ENCODE results near the gene MARCHF11.

MARCHF11 gene

DNA sequence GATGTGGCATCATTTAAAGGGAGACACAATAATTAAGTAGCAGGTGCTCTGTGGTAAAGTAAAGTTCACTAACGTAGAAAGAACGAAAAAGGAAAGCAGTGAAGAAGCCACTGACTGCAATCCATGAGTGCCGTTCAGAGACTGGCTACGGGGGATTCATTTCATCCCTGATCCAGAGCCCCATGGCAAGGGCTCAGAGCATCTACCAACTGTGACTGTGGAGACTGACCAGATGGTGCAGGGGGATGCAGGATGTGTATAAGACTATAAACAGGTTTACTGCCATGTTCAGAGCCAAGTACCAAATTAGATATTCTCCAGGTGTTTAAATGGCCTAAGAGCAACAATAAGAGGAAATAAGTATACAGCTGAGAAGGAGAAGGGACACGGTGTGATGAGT, 47.7 kb downstream of the MARCHF11 start:
- no peak for DNase-seq (ENCODE audit: low spot score)

DNA sequence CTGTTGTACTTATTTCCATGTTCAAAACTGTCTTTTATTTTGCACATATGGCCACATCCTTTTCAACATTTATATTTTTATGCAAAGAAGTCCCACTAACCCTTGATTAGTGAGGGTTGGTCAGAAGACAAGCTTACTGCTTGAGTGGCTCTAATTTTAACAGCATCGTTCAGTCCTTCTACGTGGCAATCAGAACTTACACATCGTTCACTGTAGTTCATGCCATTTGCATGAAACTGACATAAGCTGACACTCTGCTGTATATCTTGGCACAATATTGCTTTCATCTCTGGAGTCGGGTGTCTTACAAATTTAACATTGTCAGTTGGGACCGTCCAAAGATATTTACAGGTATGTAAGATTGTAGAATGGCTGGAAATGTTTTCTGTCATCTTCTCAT, 50.6 kb downstream of the MARCHF11 start:
- DNase-seq (ENCODE audit: low spot score): no peak

DNA sequence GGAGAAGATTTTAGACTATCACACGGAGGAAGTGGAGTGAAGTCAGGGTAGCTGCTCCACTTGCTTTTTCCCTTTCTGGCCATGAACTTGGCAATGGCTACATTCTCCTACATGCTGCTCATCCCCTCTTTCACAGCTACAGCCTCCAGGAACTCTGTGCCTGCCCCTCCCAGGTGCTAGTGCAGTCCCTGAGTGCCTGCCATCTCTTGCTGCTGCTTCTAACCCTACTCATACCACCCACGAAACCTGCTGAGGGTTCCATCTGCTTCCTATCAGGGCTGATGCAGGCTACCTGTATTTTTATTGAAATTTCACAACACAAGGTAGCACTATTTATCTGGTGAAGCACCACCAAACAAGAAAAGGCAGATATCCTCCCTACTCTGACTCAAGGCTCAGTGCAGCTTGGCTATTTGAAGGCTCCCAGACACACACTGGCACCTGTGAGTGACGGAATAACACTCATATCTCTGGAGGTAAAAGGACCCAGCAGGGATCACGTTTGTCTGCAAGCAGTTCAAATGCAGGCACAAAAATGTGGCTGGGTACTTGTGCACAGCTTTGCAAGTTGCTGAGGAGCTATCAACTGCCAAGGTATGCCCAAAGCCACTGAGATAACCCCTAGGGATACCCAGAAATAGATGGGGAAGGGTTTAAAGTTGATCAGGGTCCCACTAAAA, 51.6 kb downstream of the MARCHF11 start:
- DNase-seq (ENCODE audit: low spot score): no peak

DNA sequence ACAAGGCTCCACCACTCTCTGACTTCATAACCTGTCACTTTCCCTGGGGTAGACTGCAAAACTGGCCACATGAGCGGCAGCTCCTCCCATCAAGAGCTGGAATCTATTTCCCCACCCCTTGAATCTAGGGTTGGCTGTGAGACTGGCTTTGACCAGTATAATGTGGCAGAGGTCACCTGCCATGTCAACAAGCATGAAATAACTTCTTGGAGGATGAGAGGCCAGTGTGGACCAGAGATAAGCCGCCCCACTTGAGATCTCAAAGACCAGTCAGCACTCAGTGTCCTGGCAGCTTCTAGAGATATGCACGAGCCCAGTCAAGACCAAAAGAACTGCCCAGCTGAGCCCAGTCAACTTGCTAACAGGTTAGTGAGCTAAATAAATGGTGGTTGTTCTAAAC, 59.0 kb downstream of the MARCHF11 start:
- DNase-seq (ENCODE audit: low spot score): no peak

DNA sequence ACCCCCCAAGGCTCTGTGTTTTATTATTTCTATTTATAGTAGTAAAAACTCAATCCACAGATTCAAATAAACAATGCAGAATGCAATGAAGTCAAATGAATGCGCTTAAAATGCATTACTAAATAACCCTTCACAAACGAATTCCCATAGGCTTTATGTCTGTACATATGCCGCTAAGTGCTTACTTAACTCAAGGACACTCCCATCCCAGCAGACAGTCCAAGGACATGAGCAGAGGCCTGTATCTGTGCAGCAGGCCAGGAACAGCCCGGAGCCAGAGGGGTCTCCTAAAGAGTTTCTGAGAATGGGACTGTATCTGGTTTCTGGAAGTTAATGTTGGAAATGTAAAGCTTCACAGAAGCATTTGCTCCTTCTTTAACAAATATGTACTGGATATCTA, 59.8 kb downstream of the MARCHF11 start:
- no peak for DNase-seq (ENCODE audit: low spot score)

DNA sequence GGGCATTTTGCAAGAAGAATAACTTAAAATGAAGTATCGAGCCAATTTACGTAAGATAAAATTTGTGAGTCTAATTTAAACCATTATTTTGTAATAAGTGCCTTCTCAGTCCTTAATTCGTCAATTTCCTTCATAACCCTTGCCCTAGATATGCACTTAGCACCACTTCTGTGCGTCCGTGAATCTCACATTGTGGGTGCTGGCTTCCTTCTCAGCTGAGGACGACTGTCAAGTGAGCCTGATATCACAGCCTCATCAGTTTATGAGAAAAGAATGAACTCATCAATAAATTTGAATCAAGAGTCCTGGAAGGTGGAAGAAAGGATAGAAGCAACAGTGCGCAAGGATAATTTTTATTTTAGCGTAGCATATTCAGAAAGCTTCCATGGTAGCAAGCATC, 64.5 kb downstream of the MARCHF11 start:
- no peak for DNase-seq (ENCODE audit: low spot score)

DNA sequence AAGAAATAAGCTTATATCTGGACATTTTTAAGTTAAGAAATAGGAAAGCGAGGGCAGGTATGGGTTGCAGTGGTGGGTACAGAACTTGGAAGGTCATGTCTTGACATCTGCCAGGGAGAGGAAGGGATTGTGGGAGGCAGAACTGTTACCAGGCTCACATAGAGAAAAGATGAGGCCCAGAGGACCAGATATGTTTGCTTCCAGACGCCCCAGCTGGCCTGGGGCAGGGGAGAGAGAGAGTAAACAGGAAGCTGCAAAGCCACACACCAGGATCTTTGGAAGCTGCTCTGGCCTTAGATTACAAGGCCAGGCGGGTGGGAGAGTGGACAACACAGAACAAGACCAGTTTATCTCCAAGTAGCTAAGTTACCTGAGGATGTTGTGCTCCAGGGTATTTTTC, 71.2 kb downstream of the MARCHF11 start:
- DNase-seq (ENCODE audit: low spot score): no peak

DNA sequence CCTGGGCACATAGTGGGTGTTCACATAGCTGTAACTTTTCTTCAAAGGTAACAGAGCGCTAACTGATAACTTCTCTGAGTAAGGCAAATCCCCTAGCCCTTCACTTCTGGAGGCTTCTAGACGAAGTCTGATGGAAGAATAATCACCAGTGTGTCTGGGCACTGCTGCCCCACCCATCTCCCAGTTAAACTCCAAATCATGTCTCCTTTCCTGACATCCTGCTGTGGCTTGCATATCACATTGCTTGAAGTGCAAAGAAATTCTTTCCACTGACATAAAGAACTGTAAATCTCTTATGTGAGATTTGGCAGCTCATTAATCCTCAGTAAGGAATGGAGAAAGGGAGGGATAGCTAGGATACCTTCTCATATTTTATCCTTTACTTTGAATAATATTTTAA, 74.6 kb downstream of the MARCHF11 start:
- no peak for DNase-seq (ENCODE audit: low spot score)

DNA sequence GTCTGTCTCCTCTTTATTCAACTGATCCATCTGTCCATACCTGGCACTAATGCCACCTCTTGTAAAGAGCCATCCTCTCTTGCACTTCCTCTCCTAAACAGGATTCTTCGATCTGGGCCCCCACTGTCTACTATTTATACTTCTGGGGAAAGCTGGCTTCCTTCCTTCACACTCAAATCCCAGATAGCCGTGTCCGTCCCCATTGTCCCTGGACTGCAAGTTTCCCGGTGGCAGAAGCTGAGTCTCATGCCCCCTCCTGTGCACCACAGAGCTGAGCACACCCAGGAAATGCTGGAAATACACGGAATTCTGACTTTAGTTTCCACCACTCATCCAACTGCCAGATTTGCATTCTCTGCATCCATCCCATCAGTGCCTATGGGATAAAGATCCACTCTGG, 84.0 kb downstream of the MARCHF11 start:
- no peak for DNase-seq (ENCODE audit: low spot score)

DNA sequence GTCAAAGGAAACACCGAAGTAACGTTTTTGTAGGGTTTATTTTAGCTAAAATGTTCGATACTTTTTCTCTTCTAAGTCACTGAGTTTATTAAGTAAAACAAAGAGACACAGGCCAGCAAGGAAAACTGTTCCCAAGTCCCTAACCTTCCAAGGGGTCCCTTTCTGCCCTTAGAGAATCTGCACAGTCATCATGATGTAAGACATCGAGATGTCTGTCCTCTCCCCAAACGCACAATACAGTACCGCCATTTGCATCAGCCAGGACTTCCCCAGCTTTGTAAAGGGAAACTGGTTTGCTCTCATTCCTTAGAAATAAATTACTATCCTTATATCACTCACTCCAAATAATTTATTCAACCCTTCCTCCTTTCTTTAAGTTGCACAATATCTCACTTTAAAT, 89.3 kb downstream of the MARCHF11 start:
- DNase-seq (ENCODE audit: low spot score): no peak

DNA sequence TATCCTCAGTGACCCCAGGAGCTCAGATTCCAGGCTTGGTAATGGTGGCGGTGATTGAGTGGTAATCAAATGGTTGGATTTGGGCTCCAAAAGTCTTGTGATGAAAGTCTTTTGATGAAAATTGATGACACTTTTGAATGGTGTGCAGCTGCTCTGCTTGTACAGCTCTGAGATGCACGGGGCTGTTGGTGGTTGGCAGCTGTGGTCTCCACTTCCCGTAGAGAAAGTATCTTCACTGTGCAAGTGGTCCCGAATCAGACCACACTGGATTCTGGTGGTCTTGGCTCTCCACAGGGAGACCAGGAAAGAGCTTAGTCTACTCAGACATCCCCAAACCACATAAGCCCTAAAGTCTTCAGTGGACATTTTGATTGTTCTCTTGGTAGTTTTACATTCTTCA, 96.6 kb downstream of the MARCHF11 start:
- DNase-seq (ENCODE audit: low spot score): no peak

DNA sequence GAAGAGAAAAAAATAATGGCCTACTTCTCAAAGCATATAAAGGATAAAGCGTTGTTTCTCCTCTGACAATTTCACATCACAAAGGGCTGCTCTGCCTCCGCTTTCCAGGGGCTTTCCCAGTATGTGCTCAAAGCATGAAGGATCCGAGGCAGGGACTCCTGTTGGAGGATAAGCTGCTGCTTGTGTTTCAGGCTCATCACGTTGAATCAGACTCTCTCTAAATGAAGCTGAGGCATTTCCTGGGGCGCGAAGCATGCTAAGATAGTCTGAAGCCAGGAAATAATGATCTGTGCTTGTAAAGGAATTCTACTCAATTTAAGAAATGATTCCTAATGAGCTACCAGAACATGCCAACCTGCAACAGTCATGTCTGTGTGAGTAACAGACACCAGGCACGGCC, 97.5 kb downstream of the MARCHF11 start:
- DNase-seq (ENCODE audit: low spot score): no peak

DNA sequence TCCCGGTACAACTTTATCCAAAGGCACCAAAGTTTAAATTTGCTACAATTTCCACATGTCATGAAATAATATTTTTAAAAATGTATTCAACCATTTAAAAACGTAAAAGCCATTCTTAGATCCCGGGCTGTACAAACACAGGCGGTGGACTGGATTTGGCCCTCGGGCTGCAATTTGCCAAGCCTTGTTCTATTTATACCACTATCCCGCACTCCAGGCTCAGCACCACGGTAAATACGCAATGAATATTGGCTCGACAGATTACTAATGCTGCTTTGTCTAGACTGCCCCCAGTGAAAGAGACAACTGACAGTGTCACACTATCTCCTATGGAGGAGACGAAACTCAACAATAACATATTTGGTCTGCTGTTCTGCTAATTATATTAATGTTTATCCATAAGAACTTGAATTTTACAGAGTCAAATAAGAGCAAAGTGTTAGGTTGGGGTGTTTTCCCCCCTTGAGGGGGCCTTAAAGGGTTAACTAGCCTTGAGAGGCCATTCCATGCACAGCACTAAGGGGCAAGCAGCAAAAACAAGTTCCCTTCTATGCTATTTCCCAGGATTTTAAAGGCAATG, 98.1 kb downstream of the MARCHF11 start:
- no peak for DNase-seq (ENCODE audit: low spot score)

DNA sequence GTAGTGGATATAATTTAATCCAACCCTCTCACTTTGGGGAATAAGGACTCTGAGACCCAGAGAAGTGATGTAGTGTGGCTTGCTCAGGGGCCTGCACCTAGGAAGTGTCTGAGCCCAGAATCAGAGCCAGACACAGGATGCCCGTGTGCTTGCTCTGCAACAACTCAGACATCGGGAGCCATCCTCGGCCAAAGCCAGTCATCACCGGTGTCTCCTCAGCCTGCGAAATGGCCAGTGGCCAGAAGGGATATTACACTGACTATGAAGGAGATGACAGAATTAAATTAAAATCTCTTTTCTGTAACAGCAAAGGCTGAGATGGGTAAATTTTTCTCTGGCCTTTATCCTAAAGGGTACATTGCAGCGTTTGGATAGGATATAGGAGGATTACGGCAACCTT, 102.9 kb downstream of the MARCHF11 start:
- no peak for DNase-seq (ENCODE audit: low spot score)

DNA sequence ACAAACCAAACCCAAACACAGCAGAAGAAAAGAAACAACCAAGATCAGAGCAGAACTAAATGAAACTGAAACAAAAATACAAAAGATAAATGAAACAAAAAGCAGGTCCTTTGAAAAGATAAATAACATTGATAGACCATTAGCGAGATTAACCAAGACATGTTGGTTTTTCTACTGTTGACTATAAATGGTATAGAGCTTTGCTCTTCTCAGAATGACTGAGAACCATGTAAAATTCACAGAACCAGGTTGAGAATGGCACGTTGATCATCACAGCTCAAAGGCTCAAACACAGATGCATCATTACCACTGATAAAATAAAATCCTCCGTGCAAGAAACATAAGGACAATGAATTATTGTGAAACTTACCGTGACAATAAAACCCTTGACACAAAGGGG, 105.2 kb downstream of the MARCHF11 start:
- no peak for DNase-seq (ENCODE audit: low spot score)

DNA sequence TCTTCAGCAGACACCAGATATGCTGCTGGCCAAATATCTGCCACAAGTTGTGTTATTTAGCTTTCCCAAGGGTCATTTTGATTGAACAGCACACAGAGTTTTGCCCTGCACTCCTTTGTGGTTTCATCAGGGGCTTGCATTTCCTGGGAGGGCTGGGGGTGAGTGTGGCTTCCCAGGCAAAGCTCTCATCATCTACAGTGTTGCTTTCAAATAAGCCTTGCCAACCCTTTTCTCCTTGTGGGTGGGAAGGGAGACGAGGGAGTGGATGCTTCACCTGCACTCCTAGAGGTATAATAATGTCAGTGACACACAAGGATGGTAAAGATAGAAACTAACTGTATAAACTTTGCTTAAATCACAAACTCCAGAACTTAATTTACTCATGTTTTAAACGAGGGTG, 107.0 kb downstream of the MARCHF11 start:
- no peak for DNase-seq (ENCODE audit: low spot score)

DNA sequence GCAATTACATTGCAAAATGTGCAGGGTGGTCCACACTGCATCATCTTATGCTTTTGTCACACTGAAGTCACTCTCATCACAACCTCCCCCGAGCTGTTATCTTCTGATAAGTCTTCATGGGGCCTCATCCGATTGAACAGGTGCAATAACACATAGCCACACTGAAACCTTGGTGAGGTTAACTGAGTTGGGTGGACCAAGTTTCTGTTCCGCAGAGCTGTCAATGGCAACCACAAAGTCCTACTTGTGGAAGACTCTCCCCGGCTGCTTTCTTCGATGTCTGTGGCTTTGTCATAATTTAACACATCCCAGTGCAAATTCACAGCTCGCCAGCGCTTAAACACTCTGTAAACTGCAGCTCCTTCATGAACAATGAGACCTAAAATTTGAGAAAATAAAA, 112.2 kb downstream of the MARCHF11 start:
- DNase-seq (ENCODE audit: low spot score): no peak

DNA sequence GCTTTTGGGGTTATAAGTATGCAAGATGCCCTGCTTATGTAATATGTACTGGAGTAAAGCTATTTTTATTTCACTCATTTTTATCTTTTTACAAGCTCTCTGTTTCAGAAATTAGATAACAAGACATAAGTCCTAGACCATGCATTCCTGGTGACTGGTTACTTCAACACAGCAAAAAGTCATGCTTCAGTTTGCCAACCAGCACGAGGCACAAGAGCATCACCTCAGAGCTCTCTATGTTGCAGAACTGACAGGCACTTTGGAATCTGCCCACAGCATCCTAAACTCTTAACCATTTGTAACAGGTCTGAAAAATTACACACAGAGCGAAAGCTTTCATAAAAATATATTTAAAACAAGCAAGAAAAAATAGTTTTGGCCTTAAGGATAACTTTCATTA, 112.8 kb downstream of the MARCHF11 start:
- DNase-seq (ENCODE audit: low spot score): no peak

DNA sequence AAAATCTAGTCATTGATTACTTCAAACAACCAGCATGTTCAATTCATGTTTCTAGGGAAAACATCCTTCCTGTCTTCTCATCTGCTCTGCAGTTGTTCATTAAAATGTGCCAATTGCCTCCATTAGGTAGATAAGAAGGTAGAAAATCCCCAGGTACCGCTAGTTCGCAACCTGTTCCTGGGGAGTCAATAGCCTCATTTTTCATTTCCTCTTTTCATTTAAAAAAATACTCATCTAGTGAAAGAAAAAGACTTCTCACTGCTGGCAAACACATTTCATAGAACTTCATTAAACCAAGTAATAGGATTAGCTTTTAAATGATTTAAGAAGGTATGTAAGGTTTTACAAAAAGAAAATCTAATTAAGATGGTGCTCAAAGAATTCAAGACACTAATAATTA, 113.3 kb downstream of the MARCHF11 start:
- no peak for DNase-seq (ENCODE audit: low spot score)

DNA sequence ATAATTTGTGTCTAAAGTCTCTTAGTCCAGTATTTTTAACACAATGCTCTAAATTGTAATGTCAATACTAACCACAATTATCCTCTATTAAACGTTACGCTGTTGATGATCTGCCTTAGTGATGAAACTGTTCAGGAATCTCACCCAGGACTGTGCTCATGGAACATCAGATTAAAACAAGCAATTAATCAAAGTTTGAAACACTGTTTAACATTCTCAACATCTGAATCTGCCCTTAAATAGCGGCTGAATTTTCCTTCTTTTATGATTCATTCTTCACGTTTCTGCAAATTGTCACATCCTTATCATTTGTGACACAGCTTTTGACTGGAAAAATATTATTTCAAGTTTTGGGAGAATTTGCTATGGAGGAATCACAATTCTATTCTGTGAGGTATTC, 113.8 kb downstream of the MARCHF11 start:
- DNase-seq (ENCODE audit: low spot score): no peak

DNA sequence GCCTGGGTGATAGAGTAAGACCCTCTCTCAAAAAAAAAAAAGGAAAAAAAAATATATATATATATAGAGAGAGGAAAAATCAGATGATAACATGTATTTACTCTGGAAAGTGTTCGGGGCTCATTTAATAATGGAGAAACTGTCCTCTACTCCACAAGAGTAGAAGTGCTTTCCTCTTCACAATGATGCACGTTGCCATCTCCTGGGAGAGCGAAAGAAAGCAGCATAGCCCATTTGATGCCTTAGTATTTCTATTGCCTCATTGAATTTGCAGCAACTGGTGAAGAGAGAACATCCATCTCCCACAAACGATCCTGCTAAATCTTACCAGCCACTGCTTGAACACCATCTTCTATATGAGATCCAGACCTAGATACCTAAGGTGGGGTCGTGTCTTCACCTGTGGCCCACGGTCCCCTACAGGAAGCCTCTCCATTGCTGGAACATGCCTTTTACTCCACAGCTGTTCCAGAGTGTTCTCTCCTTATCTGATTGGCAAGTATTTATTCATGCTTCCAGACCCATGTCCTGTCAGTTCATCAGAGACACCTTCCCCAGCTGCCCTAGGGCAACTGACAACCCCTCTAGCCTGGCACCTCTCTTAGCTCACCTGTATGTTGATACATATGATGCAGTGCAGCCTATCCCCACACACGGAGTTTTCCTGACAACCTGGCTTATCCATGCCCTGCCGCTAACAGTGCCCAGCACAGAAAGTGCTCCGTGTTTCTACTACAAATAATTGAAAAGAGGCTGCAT, 115.3 kb downstream of the MARCHF11 start:
- no peak for DNase-seq (ENCODE audit: low spot score)

DNA sequence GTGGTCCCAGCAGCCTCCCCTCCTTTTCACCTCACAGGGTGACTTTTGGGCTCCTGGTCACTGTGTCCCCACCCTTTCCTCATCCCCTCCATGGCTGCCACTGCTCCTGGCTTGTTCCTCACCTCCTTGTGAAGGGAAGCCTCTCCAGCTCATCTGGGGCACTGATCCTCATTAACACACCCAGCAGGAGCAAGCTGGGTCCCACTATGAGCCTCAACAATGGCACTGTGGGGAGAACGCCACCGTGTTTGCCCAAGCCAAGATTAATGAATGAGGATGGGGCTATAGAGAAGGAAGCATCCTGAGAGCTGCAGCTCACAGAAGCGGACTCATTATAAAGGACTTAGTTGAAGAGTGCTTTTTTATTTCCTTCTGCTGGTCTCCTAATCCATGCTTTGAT, 118.4 kb downstream of the MARCHF11 start:
- DNase-seq (ENCODE audit: low spot score): no peak

DNA sequence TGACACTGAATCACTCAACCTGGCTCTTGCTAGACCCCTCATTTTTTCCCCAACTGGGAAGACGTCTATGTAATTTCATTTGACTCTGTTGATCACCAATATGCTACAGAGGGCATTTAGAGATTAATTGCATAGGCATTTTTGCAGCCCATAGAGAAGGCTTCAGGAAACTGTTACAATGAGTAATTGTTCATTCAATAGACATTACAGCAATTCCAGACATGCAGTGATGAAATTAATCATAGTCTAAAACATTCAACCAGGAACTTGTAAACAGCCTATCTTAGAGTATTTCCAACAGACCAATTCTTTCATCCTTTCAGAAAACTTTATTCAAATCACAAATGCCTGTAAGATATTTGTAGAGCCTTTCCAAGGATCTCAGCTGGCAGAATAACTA, 122.3 kb downstream of the MARCHF11 start:
- DNase-seq (ENCODE audit: low spot score): peak; percentile 66

Data from kidney tubule cell (primary cell).